Gastroesophageal sphincter (tissue), 3 donors: ENCODE measurements around the gene IGSF6.

Experiments used
- CTCF ChIP-seq, 4 experiments: fragments of 200-600 bp in 2 of 4; fragments of 450-650 bp in 2 of 4; sonication (generic) in 1 of 4; IDR thresholded peaks; one replicate each; pipeline ENCODE4 v1.5.1; 2017 to 2019; ENCODE audit warnings: antibody characterized with exemption in 4 of 4, mild to moderate bottlenecking in 2 of 4, moderate library complexity in 2 of 4
- EP300 ChIP-seq: sonication (generic); formaldehyde crosslinking; IDR thresholded peaks from one replicate; pipeline ENCODE4 v1.6.1; 2017; ENCODE audit warnings: antibody characterized with exemption, mild to moderate bottlenecking
- POLR2A ChIP-seq, 2 donors: fragments of 450-650 bp; IDR thresholded peaks; one replicate each; pipeline ENCODE4 v1.6.1; 2017; ENCODE audit warnings: antibody characterized with exemption in 2 of 2, mild to moderate bottlenecking in 2 of 2, moderate library complexity in 1 of 2

DNA sequence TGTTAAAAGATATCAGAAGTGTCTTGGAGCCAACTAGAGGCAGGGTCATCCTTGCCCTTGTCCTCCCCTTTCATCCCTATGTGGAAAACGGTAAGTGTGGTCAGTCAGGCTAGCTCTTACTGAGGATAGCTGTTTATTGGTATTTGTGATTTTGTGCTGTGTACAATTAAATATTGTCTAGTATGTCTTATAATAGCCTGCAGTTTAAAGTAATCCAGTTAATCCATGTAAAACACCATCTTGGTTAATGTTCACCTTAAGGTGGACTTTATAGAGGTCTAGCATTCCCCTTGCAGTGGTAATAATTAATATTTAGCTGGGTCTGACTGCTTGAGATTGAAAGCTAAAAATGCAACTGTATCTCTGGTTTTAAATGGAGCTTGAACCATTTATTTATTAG, 27.4 kb downstream of the IGSF6 start:
- TF ChIP-seq POLR2A (IDR thresholded peaks at IDR 0.05) (no peak), CTCF (IDR thresholded peaks at IDR 0.05) (no peak), EP300 (no peak)
